H1 (cell line): ENCODE measurements around the gene KMT5B. TPM values are rescaled to one million over a fixed set of nuclear protein-coding genes. Genes with fewer than 3 reads are reported as not detected.

Experiments used
- CTCF ChIA-PET: fragments of 300-600 bp; sonication (Branson Sonifier 250); formaldehyde crosslinking; loops from one replicate; lab custom pipeline; 2021; ENCODE audit not compliant: partially characterized antibody; lab: Charles Lee
- POLR2A ChIA-PET: fragments of 300-600 bp; sonication (Branson Sonifier 250); formaldehyde crosslinking; loops from one replicate; lab custom pipeline; 2021; ENCODE audit warnings: inconsistent platforms; ENCODE audit not compliant: partially characterized antibody; lab: Charles Lee
- DNase-seq, 2 experiments: peaks; one replicate each; pipeline versions ENCODE4 v3.0.0 to v3.0.0-alpha.2; 2010 to 2022; ENCODE audit warnings: low spot score in 2 of 2, low read depth in 1 of 2, mixed read lengths in 1 of 2
- FAIRE-seq: peaks from 2 replicates; lab custom pipeline; 2011; peaks lifted over from hg19 to GRCh38; lab: Jason Lieb, UNC
- H2AFZ ChIP-seq: 2 replicates; pipeline ENCODE4 v1.8.1; 2012; ENCODE audit warnings: low read length, inconsistent platforms
- H2AK5ac ChIP-seq: 2 replicates; pipeline ENCODE4 v1.6.1; 2013; ENCODE audit warnings: low read depth, low read length
- H2BK120ac ChIP-seq: replicated peaks from 2 replicates; pipeline ENCODE3; 2013; ENCODE audit warnings: low read depth, low read length, inconsistent platforms
- H2BK12ac ChIP-seq: 2 replicates; pipeline ENCODE4 v1.6.1; 2013; ENCODE audit warnings: low read depth, low read length
- H2BK15ac ChIP-seq: 2 replicates; pipeline ENCODE4 v1.6.1; 2013; ENCODE audit warnings: low read length
- H2BK20ac ChIP-seq: 2 replicates; pipeline ENCODE4 v1.6.1; 2013; ENCODE audit warnings: low read length
- H2BK5ac ChIP-seq: 2 replicates; pipeline ENCODE4 v1.6.1; 2013; ENCODE audit warnings: low read depth, low read length
- H3K14ac ChIP-seq: 2 replicates; pipeline ENCODE4 v1.6.1; 2013; ENCODE audit warnings: inconsistent platforms; ENCODE audit not compliant: insufficient read length
- H3K18ac ChIP-seq: 2 replicates; pipeline ENCODE4 v1.6.1; 2013; ENCODE audit warnings: low read length; ENCODE audit errors: extremely low read depth
- H3K23ac ChIP-seq: 2 replicates; pipeline ENCODE4 v1.6.1; 2013; ENCODE audit warnings: inconsistent platforms; ENCODE audit not compliant: insufficient read length
- H3K23me2 ChIP-seq: 2 replicates; pipeline ENCODE4 v1.6.1; 2013; ENCODE audit warnings: low read depth, low read length
- H3K27ac ChIP-seq: 2 replicates; pipeline ENCODE4 v1.6.1; 2011; ENCODE audit warnings: low read depth, low read length, inconsistent platforms
- H3K27me3 ChIP-seq, 4 experiments: replicated peaks in 1 of 4; 1 replicate in 1 of 4; 2 replicates in 3 of 4; pipeline versions ENCODE4 v1.6.1 to v1.8.1; 2011 to 2013; ENCODE audit warnings: low read length in 3 of 4, mild to moderate bottlenecking in 3 of 4, inconsistent platforms in 2 of 4, mixed read lengths in 2 of 4, moderate library complexity in 1 of 4; ENCODE audit not compliant: control insufficient read depth in 3 of 4, insufficient read depth in 3 of 4; ENCODE audit errors: extremely low read depth in 1 of 4
- H3K36me3 ChIP-seq, 4 experiments: 2 replicates each; pipeline versions ENCODE4 v1.6.1 to v1.8.1; 2011 to 2013; ENCODE audit warnings: mild to moderate bottlenecking in 4 of 4, low read length in 3 of 4, moderate library complexity in 2 of 4, control low read depth in 1 of 4, inconsistent platforms in 1 of 4; ENCODE audit not compliant: insufficient read depth in 4 of 4, control insufficient read depth in 2 of 4
- H3K4ac ChIP-seq: replicated peaks from 2 replicates; pipeline ENCODE3; 2013; ENCODE audit warnings: low read length, low read depth, mixed read lengths, inconsistent platforms; ENCODE audit not compliant: insufficient read length
- H3K4me1 ChIP-seq, 4 experiments: replicated peaks in 1 of 4; 1 replicate in 1 of 4; 2 replicates in 3 of 4; pipeline versions ENCODE4 v1.6.1 to v1.8.1; 2011 to 2013; ENCODE audit warnings: low read length in 3 of 4, inconsistent platforms in 2 of 4, mixed read lengths in 1 of 4; ENCODE audit not compliant: insufficient read depth in 4 of 4, control insufficient read depth in 3 of 4
- H3K4me2 ChIP-seq, 2 experiments: 2 replicates each; pipeline versions ENCODE4 v1.6.1 to v1.8.1; 2011 to 2013; ENCODE audit warnings: low read depth in 2 of 2, low read length in 2 of 2, control low read depth in 1 of 2, inconsistent platforms in 1 of 2, mild to moderate bottlenecking in 1 of 2; ENCODE audit not compliant: insufficient read depth in 1 of 2
- H3K4me3 ChIP-seq, 4 experiments: fragments of 200-600, 300-600 bp in 1 of 4; sonication (generic), shearing (Covaris generic), sonication (Bioruptor Twin) in 1 of 4; 2 replicates each; pipeline versions ENCODE4 v1.5.1 to v1.8.1; 2011 to 2016; ENCODE audit warnings: low read length in 4 of 4, low read depth in 3 of 4, control low read depth in 2 of 4, inconsistent platforms in 2 of 4, mild to moderate bottlenecking in 2 of 4, mixed read lengths in 1 of 4, moderate library complexity in 1 of 4; ENCODE audit not compliant: insufficient read depth in 2 of 4; ENCODE audit errors: extremely low read depth in 1 of 4
- H3K56ac ChIP-seq: replicated peaks from 2 replicates; pipeline ENCODE3; 2013; ENCODE audit warnings: low read depth, mild to moderate bottlenecking, mixed read lengths, low read length, inconsistent platforms; ENCODE audit not compliant: insufficient read length
- H3K79me1 ChIP-seq: 2 replicates; pipeline ENCODE4 v1.6.1; 2013; ENCODE audit warnings: low read depth, low read length, control low read depth
- H3K79me2 ChIP-seq, 2 experiments: 2 replicates each; pipeline versions ENCODE4 v1.6.1 to v1.8.1; 2012 to 2013; ENCODE audit warnings: low read length in 2 of 2, mild to moderate bottlenecking in 2 of 2, inconsistent platforms in 1 of 2; ENCODE audit not compliant: insufficient read depth in 2 of 2, control insufficient read depth in 1 of 2
- H3K9ac ChIP-seq, 4 experiments: replicated peaks in 1 of 4; 1 replicate in 1 of 4; 2 replicates in 3 of 4; pipeline versions ENCODE4 v1.6.1 to v1.8.1; 2011 to 2013; ENCODE audit warnings: low read depth in 3 of 4, low read length in 3 of 4, control low read depth in 2 of 4, mild to moderate bottlenecking in 2 of 4, moderate library complexity in 2 of 4, inconsistent platforms in 1 of 4; ENCODE audit errors: extremely low read depth in 1 of 4
- H3K9me3 ChIP-seq, 2 experiments: 2 replicates each; pipeline versions ENCODE4 v1.6.1 to v1.8.1; 2012 to 2013; ENCODE audit warnings: mild to moderate bottlenecking in 2 of 2, moderate library complexity in 2 of 2, control low read depth in 1 of 2, inconsistent platforms in 1 of 2, low read depth in 1 of 2, low read length in 1 of 2, mixed read lengths in 1 of 2; ENCODE audit not compliant: insufficient read depth in 2 of 2
- H4K20me1 ChIP-seq, 2 experiments: replicated peaks in 1 of 2; 2 replicates each; pipeline versions ENCODE3 to v1.8.1; 2011 to 2013; ENCODE audit warnings: inconsistent platforms in 2 of 2, low read length in 2 of 2, mild to moderate bottlenecking in 1 of 2; ENCODE audit not compliant: insufficient read depth in 2 of 2, control insufficient read depth in 1 of 2
- H4K5ac ChIP-seq: 2 replicates; pipeline ENCODE4 v1.6.1; 2013; ENCODE audit warnings: low read length, low read depth, mixed read lengths, inconsistent platforms; ENCODE audit not compliant: insufficient read length
- H4K8ac ChIP-seq: 2 replicates; pipeline ENCODE4 v1.8.0; 2013; ENCODE audit warnings: mild to moderate bottlenecking, moderate library complexity, low read length, inconsistent platforms; ENCODE audit not compliant: insufficient read depth; ENCODE audit errors: extremely low read depth
- H4K91ac ChIP-seq: replicated peaks from 2 replicates; pipeline ENCODE3; 2013; ENCODE audit warnings: low read length, mixed read lengths, inconsistent platforms; ENCODE audit not compliant: insufficient read length
- BCL11A ChIP-seq, 2 experiments: IDR thresholded peaks; one replicate each; pipeline ENCODE4 v1.6.1; 2011; ENCODE audit warnings: low read depth in 2 of 2, low read length in 2 of 2, mild to moderate bottlenecking in 2 of 2
- CREB1 ChIP-seq: IDR thresholded peaks from 2 replicates; pipeline ENCODE4 v1.6.1; 2012; ENCODE audit warnings: inconsistent platforms
- EP300 ChIP-seq, 2 experiments: IDR thresholded peaks; 1 replicate in 1 of 2; 2 replicates in 1 of 2; pipeline ENCODE4 v1.6.1; 2011 to 2012; ENCODE audit warnings: low read depth in 2 of 2, low read length in 2 of 2, mild to moderate bottlenecking in 2 of 2, borderline replicate concordance in 1 of 2, inconsistent platforms in 1 of 2, moderate library complexity in 1 of 2
- HDAC2 ChIP-seq, 2 experiments: fragments of 300-600 bp in 1 of 2; sonication (generic) in 1 of 2; IDR thresholded peaks; 2 replicates each; pipeline ENCODE4 v1.6.1; 2011 to 2012; ENCODE audit warnings: low read depth in 2 of 2, low read length in 2 of 2, mild to moderate bottlenecking in 2 of 2, moderate library complexity in 2 of 2, borderline replicate concordance in 1 of 2, inconsistent platforms in 1 of 2
- JUND ChIP-seq: IDR thresholded peaks from 2 replicates; pipeline ENCODE4 v1.6.1; 2011; ENCODE audit warnings: mild to moderate bottlenecking, improper control_type of control experiment, low read length
- MAFK ChIP-seq: IDR thresholded peaks from 2 replicates; pipeline ENCODE4 v1.6.1; 2012; ENCODE audit warnings: low read depth, mild to moderate bottlenecking, improper control_type of control experiment, low read length
- NRF1 ChIP-seq: IDR thresholded peaks from 2 replicates; pipeline ENCODE4 v1.6.1; 2011; ENCODE audit warnings: mild to moderate bottlenecking, low read depth, low read length, improper control_type of control experiment
- POU5F1 ChIP-seq: IDR thresholded peaks from 2 replicates; pipeline ENCODE4 v1.6.1; 2011; ENCODE audit warnings: low read depth, mild to moderate bottlenecking, low read length, moderate library complexity
- RAD21 ChIP-seq, 2 experiments: IDR thresholded peaks in 1 of 2; conservative IDR thresholded peaks in 1 of 2; 2 replicates each; pipeline ENCODE4 v1.6.1; 2011; ENCODE audit warnings: low read depth in 2 of 2, low read length in 2 of 2, improper control_type of control experiment in 1 of 2, inconsistent platforms in 1 of 2, mild to moderate bottlenecking in 1 of 2, moderate library complexity in 1 of 2
- SP4 ChIP-seq: IDR thresholded peaks from 2 replicates; pipeline ENCODE4 v1.6.1; 2012; ENCODE audit warnings: low read length, inconsistent platforms
- TAF1 ChIP-seq: IDR thresholded peaks from 2 replicates; pipeline ENCODE4 v1.6.1; 2011; ENCODE audit warnings: mild to moderate bottlenecking, low read depth, low read length
- TBP ChIP-seq: IDR thresholded peaks from 2 replicates; pipeline ENCODE4 v1.6.1; 2011; ENCODE audit warnings: low read depth, low read length, improper control_type of control experiment
- TEAD4 ChIP-seq: IDR thresholded peaks from 2 replicates; pipeline ENCODE4 v1.6.1; 2012; ENCODE audit warnings: low read depth, low read length, inconsistent platforms, mixed read lengths
- WGBS, 2 experiments: shearing (Covaris generic) in 1 of 2; methylation state at CpG; one replicate each; pipeline versions ENCODE4 v1.1.6 to v1.1.7; 2013 to 2015; ENCODE audit warnings: low lambda C conversion rate in 2 of 2, mixed read lengths in 2 of 2, inconsistent platforms in 1 of 2, low coverage in 1 of 2, missing lambda C conversion rate in 1 of 2; ENCODE audit not compliant: insufficient replicate concordance in 2 of 2, insufficient coverage in 1 of 2, insufficient read length in 1 of 2; ENCODE audit errors: extremely low coverage in 1 of 2, missing lambda C conversion rate in 1 of 2; 5-methylcytosine and 5-hydroxymethylcytosine counted together
- polyA plus RNA-seq, 7 experiments: library from polyadenylated mRNA; depleted of rRNA in 3 of 7; stranded (reverse) in 5 of 7; unstranded in 2 of 7; fragments of >200 nt in 5 of 7; fragments of 200-250 nt in 2 of 7; gene quantifications; 1 replicate in 5 of 7; 2 replicates in 1 of 7; 4 replicates in 1 of 7; pipeline versions ENCODE4 v1.2.1 to v1.2.3, GENCODE V29; 2011 to 2013; ENCODE audit warnings: missing spikeins in 2 of 7, mixed read lengths in 2 of 7
- total RNA-seq: library from RNA; stranded (reverse); fragmentation: NEBNext Ultra II Directional; extraction: Animal tissue kit (Norgen Biotek cat#: 25700); gene quantifications from 2 replicates; pipeline ENCODE4 v1.2.1, GENCODE V29; 2021
- TF ChIP-seq, protein P1 (sequence below): IDR thresholded peaks from 2 replicates; pipeline ENCODE4 v1.6.1; 2012; ENCODE audit warnings: inconsistent platforms

KMT5B gene
- total and polyA plus RNA-seq, 2 of the 8 experiments (the other 6 are each of a cell fraction or from before 2014, with no cell fraction given): 11.0 to 40.8 TPM

- Histone ChIP-seq H3K4ac (no peak overlapping the region), H3K18ac (no peak overlapping the region), H4K91ac (no peak overlapping the region), H4K8ac (no peak overlapping the region), H2BK12ac (no peak overlapping the region), H2BK15ac (no peak overlapping the region), H2BK5ac (no peak overlapping the region), H3K9me3 (no peaks in the 10 kb centered on the region), H3K9ac (no peak overlapping the region), H3K56ac (no peak overlapping the region), H3K79me1 (peaks cover 10% of the 10 kb centered on the region), H3K23ac (no peak overlapping the region), H3K23me2 (no peaks in the 10 kb centered on the region), H2BK20ac (no peak overlapping the region), H3K4me1 (peaks cover 0 to 7% (median 3%) of the 10 kb centered on the region in 4 experiments; a peak in 4 of 7 replicates), H3K36me3 (no peaks in the 10 kb centered on the region), H3K4me3 (no peak overlapping the region), H2AFZ (no peak overlapping the region), H3K4me2 (no peak overlapping the region), H3K14ac (no peak overlapping the region), H2BK120ac (no peak overlapping the region), H4K5ac (no peak overlapping the region), H3K79me2 (peaks cover 21 to 98% of the 10 kb centered on the region in 2 experiments), H4K20me1 (peaks cover 8 to 21% of the 10 kb centered on the region in 2 experiments), H3K27me3 (no peaks in the 10 kb centered on the region), H3K27ac (no peak overlapping the region), H2AK5ac (no peak overlapping the region)
- FAIRE-seq: no peak
- WGBS, 2 experiments: 84% methylated on average over 2 of the region's 2 CpGs; no CpG with 5 or more reads in 1 of the 2 experiments
- ChIA-PET CTCF (interaction anchor here (0.6 to 9.9 kb wide), 3 partner anchors 7 to 149 kb away, joined by 3 to 138 read pairs (median 3); no protein-coding TSS in a partner anchor), POLR2A (interaction anchor here (0.8 to 7.7 kb wide), 2 partner anchors 14 to 19 kb away, joined by 3 to 39 read pairs; partner anchors contain the start of gene KMT5B)
- DNase-seq: no peak
- TF ChIP-seq SP4 (no peak), EP300 (IDR thresholded peaks at IDR 0.05; ENCODE audit: borderline replicate concordance in 1 of 2, low read depth in 2 of 2, low read length in 2 of 2) (no peak), RAD21 (IDR thresholded peaks at IDR 0.05 in 1 of 2, conservative IDR thresholded peaks at IDR 0.05 in 1 of 2; ENCODE audit: low read depth in 2 of 2, low read length in 2 of 2) (no peak), NRF1 (no peak), TBP (no peak), BCL11A (IDR thresholded peaks at IDR 0.05; ENCODE audit: low read depth in 2 of 2, low read length in 2 of 2) (no peak), JUND (no peak), CREB1 (no peak), TAF1 (no peak), TEAD4 (no peak), MAFK (no peak), POU5F1 (no peak), HDAC2 (IDR thresholded peaks at IDR 0.05; ENCODE audit: borderline replicate concordance in 1 of 2, low read depth in 2 of 2, low read length in 2 of 2) (no peak)
- TF ChIP-seq, protein P1, sequence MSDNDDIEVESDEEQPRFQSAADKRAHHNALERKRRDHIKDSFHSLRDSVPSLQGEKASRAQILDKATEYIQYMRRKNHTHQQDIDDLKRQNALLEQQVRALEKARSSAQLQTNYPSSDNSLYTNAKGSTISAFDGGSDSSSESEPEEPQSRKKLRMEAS: no peak
These were observed 10.9 kb downstream of the KMT5B start for GRCh38 chr11:68202165-68202564.
